ENCODE measurements around the gene SCAMP1. TPM values are rescaled to one million over a fixed set of nuclear protein-coding genes. Genes with fewer than 3 reads are reported as not detected.

Gene SCAMP1, protein sequence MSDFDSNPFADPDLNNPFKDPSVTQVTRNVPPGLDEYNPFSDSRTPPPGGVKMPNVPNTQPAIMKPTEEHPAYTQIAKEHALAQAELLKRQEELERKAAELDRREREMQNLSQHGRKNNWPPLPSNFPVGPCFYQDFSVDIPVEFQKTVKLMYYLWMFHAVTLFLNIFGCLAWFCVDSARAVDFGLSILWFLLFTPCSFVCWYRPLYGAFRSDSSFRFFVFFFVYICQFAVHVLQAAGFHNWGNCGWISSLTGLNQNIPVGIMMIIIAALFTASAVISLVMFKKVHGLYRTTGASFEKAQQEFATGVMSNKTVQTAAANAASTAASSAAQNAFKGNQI
- 24.3 and 72.5 TPM in 2 replicates for total RNA-seq (2014; rRNA removed; shearing (Covaris generic); ENCODE audit: low replicate concordance)

DNA sequence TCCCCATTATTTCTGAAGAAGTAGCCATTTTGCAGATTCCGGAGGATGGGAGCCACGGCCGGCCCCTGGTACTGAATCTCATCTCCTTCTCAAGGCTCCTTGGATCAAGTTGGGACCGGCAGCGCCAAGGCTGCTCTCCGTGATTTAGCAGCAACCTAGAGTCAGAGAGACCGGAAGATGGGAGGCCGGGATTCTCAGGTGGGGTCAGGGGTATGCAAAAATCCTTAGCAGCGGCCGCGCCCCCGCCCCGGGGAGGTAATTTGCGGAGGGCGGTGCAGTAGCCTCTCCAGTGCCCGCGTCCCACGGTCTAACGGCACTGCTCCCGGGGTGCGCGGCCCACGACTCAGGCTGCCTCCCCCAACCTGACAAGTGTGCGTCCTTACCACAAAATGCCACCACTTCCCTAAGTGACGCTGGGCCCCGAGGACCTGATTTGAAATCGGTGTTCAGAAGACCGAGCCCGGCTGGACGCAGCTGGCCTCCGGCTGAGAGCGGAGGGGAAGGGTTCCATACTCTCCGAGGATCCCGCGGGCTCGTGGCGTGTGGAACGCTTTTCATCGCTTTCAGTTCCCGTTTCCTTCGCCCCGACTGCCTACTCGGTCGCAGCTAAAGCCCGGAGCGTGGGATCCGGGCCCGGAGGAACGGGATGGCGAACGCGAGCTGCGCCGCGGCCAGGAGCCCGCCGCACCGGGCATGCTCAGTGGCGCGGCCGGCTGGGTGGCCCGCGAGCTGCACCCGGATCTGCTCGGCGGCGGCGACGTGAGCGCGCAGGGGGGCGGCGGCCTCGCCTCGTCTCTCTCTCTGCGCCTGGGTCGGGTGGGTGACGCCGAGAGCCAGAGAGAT is at the start of gene SCAMP1:
Gene SCAMP1, plus strand, starts transcription at position 787 of the 843 bp plus-strand sequence. Its CDS starts 55 bp downstream, at position 842.
- peak within 1 kb of the TSS; percentile 99 for H3K4me3 ChIP-seq (ENCODE audit: low read length)
- peak within 1 kb of the TSS; percentile 87 for H3K4me2 ChIP-seq (ENCODE audit: low read depth, low read length, poor library complexity, severe bottlenecking)
- no peaks in the 10 kb centered on the region for H3K9me2 ChIP-seq (replicated peaks; ENCODE audit: insufficient read depth, low read length)
- no peaks in the 10 kb centered on the region; the same call in 1 of the 2 replicates for H3K36me3 ChIP-seq (ENCODE audit: insufficient read depth, low read length)
- H3K9ac ChIP-seq (ENCODE audit: low read length) = peak within 1 kb of the TSS; percentile 98
- no peaks in the 10 kb centered on the region for H3K27me3 ChIP-seq (ENCODE audit: low read length)
- peak within 1 kb of the TSS; percentile 73 for H2AFZ ChIP-seq (ENCODE audit: low read length)
- peaks cover 30% of the 10 kb centered on the region for H3K4me1 ChIP-seq (ENCODE audit: low read length)
- H3K79me2 ChIP-seq (ENCODE audit: low read length) = peaks cover 46% of the 10 kb centered on the region
- DNase-seq = peak; percentile 97
- H3K27ac ChIP-seq (ENCODE audit: low read length) = peak within 1 kb of the TSS; percentile 91
- H3K9me3 ChIP-seq (ENCODE audit: low read length) = no peaks in the 10 kb centered on the region
- H4K20me1 ChIP-seq (ENCODE audit: insufficient read depth, low read depth, low read length) = no peaks in the 10 kb centered on the region; the same call in 1 of the 2 replicates

- no peaks in the 10 kb centered on the region for H3K9me3 ChIP-seq (ENCODE audit: low read length)
- no peaks in the 10 kb centered on the region for H4K20me1 ChIP-seq (ENCODE audit: insufficient read depth, low read depth, low read length)
- H3K4me3 ChIP-seq (ENCODE audit: low read length) = no peak overlapping the region
- H2AFZ ChIP-seq (ENCODE audit: low read length) = no peak overlapping the region
- H3K27ac ChIP-seq (ENCODE audit: low read length) = no peak overlapping the region
- no peak for DNase-seq
- H3K4me1 ChIP-seq (ENCODE audit: low read length) = peaks cover 7% of the 10 kb centered on the region
- H3K9ac ChIP-seq (ENCODE audit: low read length) = no peak overlapping the region
- no peaks in the 10 kb centered on the region for H3K79me2 ChIP-seq (ENCODE audit: low read length)
- H3K9me2 ChIP-seq (replicated peaks; ENCODE audit: insufficient read depth, low read length) = no peaks in the 10 kb centered on the region
- H3K36me3 ChIP-seq (ENCODE audit: insufficient read depth, low read length) = no peaks in the 10 kb centered on the region
- no peaks in the 10 kb centered on the region for H3K27me3 ChIP-seq (ENCODE audit: low read length)
- no peak overlapping the region for H3K4me2 ChIP-seq (ENCODE audit: low read depth, low read length, poor library complexity, severe bottlenecking)
These were observed 42.9 kb upstream of the SCAMP1 start for GRCh38 chr5:78317515-78317914.

DNA sequence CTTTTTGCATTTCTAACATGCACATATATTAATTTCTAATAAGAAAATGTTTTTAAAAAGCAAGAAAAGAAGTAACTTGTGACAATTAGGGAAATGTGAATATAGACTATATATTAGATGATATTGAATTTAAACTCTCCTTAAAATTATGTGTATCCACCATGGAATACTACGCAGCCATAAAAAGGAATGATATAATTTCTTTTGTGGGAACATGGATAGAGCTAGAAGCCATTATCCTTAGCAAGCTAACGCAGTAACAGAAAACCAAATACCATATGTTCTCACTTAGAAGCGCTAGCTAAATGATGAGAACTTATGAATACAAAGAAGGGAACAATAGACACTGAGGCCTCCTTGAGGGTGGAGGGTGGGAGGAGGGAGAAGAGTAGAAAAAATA is 42.1 kb upstream of the SCAMP1 start:
- H3K9me3 ChIP-seq (ENCODE audit: low read length) = no peaks in the 10 kb centered on the region
- no peaks in the 10 kb centered on the region for H3K9me2 ChIP-seq (replicated peaks; ENCODE audit: insufficient read depth, low read length)
- H3K27ac ChIP-seq (ENCODE audit: low read length) = no peak overlapping the region
- DNase-seq = no peak
- peaks cover 7% of the 10 kb centered on the region for H3K4me1 ChIP-seq (ENCODE audit: low read length)
- H4K20me1 ChIP-seq (ENCODE audit: insufficient read depth, low read depth, low read length) = no peaks in the 10 kb centered on the region
- H3K9ac ChIP-seq (ENCODE audit: low read length) = no peak overlapping the region
- no peaks in the 10 kb centered on the region for H3K36me3 ChIP-seq (ENCODE audit: insufficient read depth, low read length)
- no peaks in the 10 kb centered on the region for H3K79me2 ChIP-seq (ENCODE audit: low read length)
- H3K27me3 ChIP-seq (ENCODE audit: low read length) = no peaks in the 10 kb centered on the region
- H3K4me3 ChIP-seq (ENCODE audit: low read length) = no peak overlapping the region
- no peak overlapping the region for H2AFZ ChIP-seq (ENCODE audit: low read length)
- no peak overlapping the region for H3K4me2 ChIP-seq (ENCODE audit: low read depth, low read length, poor library complexity, severe bottlenecking)

DNA sequence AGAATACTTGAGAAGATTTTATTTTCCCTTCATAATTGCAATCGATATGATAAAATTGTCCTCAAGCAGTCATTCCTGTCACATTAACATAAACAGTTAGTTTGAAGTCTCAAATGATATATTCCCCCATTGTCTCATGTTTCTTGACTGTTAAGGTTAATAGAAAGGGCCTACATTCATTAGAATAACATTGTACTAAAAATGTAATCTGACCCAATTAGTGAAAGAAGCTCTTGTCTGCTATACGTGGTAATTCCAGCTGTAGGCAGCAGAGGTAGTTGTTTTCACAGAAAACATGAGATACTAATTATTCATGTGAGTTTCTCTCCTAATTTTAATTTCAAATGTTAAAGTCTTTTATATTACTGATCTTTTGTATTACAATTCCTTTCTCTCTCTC is 40.0 kb upstream of the SCAMP1 start:
- H3K36me3 ChIP-seq (ENCODE audit: insufficient read depth, low read length) = no peaks in the 10 kb centered on the region
- H4K20me1 ChIP-seq (ENCODE audit: insufficient read depth, low read depth, low read length) = no peaks in the 10 kb centered on the region
- no peak overlapping the region for H3K27ac ChIP-seq (ENCODE audit: low read length)
- H3K4me3 ChIP-seq (ENCODE audit: low read length) = no peak overlapping the region
- no peaks in the 10 kb centered on the region for H3K9me3 ChIP-seq (ENCODE audit: low read length)
- H3K4me1 ChIP-seq (ENCODE audit: low read length) = peaks cover 7% of the 10 kb centered on the region
- no peak overlapping the region for H2AFZ ChIP-seq (ENCODE audit: low read length)
- H3K4me2 ChIP-seq (ENCODE audit: low read depth, low read length, poor library complexity, severe bottlenecking) = peak overlapping the region; percentile 31
- DNase-seq = peak; percentile 62
- H3K27me3 ChIP-seq (ENCODE audit: low read length) = no peaks in the 10 kb centered on the region
- H3K79me2 ChIP-seq (ENCODE audit: low read length) = no peaks in the 10 kb centered on the region
- no peak overlapping the region for H3K9ac ChIP-seq (ENCODE audit: low read length)
- no peaks in the 10 kb centered on the region for H3K9me2 ChIP-seq (replicated peaks; ENCODE audit: insufficient read depth, low read length)

- H3K79me2 ChIP-seq (ENCODE audit: low read length) = no peaks in the 10 kb centered on the region
- no peaks in the 10 kb centered on the region for H3K36me3 ChIP-seq (ENCODE audit: insufficient read depth, low read length)
- no peak overlapping the region for H3K4me2 ChIP-seq (ENCODE audit: low read depth, low read length, poor library complexity, severe bottlenecking)
- H3K9me3 ChIP-seq (ENCODE audit: low read length) = no peaks in the 10 kb centered on the region
- no peaks in the 10 kb centered on the region for H3K9me2 ChIP-seq (replicated peaks; ENCODE audit: insufficient read depth, low read length)
- peaks cover 7% of the 10 kb centered on the region for H3K4me1 ChIP-seq (ENCODE audit: low read length)
- H3K27ac ChIP-seq (ENCODE audit: low read length) = no peak overlapping the region
- H3K27me3 ChIP-seq (ENCODE audit: low read length) = no peaks in the 10 kb centered on the region
- H4K20me1 ChIP-seq (ENCODE audit: insufficient read depth, low read depth, low read length) = no peaks in the 10 kb centered on the region
- H3K4me3 ChIP-seq (ENCODE audit: low read length) = no peak overlapping the region
- H3K9ac ChIP-seq (ENCODE audit: low read length) = no peak overlapping the region
- DNase-seq = no peak
- no peak overlapping the region for H2AFZ ChIP-seq (ENCODE audit: low read length)
These were observed 37.2 kb upstream of the SCAMP1 start for GRCh38 chr5:78323241-78323640.

GRCh38 chr5:78326930-78327329 is 33.5 kb upstream of the SCAMP1 start:
- DNase-seq = no peak
- no peaks in the 10 kb centered on the region for H4K20me1 ChIP-seq (ENCODE audit: insufficient read depth, low read depth, low read length)

GRCh38 chr5:78327761-78328510 is 32.5 kb upstream of the SCAMP1 start:
- Histone ChIP-seq H3K9me2 (replicated peaks; ENCODE audit: insufficient read depth, low read length) (no peaks in the 10 kb centered on the region), H3K27me3 (ENCODE audit: low read length) (no peaks in the 10 kb centered on the region), H3K27ac (ENCODE audit: low read length) (no peak overlapping the region), H3K9me3 (ENCODE audit: low read length) (no peaks in the 10 kb centered on the region), H2AFZ (ENCODE audit: low read length) (no peak overlapping the region), H3K4me2 (ENCODE audit: low read depth, low read length, poor library complexity, severe bottlenecking) (no peak overlapping the region), H3K79me2 (ENCODE audit: low read length) (no peaks in the 10 kb centered on the region), H3K4me1 (ENCODE audit: low read length) (no peaks in the 10 kb centered on the region), H3K4me3 (ENCODE audit: low read length) (no peak overlapping the region), H3K9ac (ENCODE audit: low read length) (no peak overlapping the region), H3K36me3 (ENCODE audit: insufficient read depth, low read length) (no peaks in the 10 kb centered on the region), H4K20me1 (ENCODE audit: insufficient read depth, low read depth, low read length) (no peaks in the 10 kb centered on the region)
- DNase-seq = no peak

More at GRCh38 chr5:78326930-78327329, 33.5 kb upstream of the SCAMP1 start:
- Histone ChIP-seq H3K4me1 (ENCODE audit: low read length) (no peaks in the 10 kb centered on the region), H3K9me2 (replicated peaks; ENCODE audit: insufficient read depth, low read length) (no peaks in the 10 kb centered on the region), H3K9ac (ENCODE audit: low read length) (no peak overlapping the region), H2AFZ (ENCODE audit: low read length) (no peak overlapping the region), H3K27ac (ENCODE audit: low read length) (no peak overlapping the region), H3K9me3 (ENCODE audit: low read length) (no peaks in the 10 kb centered on the region), H3K36me3 (ENCODE audit: insufficient read depth, low read length) (no peaks in the 10 kb centered on the region), H3K4me2 (ENCODE audit: low read depth, low read length, poor library complexity, severe bottlenecking) (no peak overlapping the region), H3K4me3 (ENCODE audit: low read length) (no peak overlapping the region), H3K27me3 (ENCODE audit: low read length) (no peaks in the 10 kb centered on the region), H3K79me2 (ENCODE audit: low read length) (no peaks in the 10 kb centered on the region)
